ENCODE data around the gene RUVBL2.

DNA sequence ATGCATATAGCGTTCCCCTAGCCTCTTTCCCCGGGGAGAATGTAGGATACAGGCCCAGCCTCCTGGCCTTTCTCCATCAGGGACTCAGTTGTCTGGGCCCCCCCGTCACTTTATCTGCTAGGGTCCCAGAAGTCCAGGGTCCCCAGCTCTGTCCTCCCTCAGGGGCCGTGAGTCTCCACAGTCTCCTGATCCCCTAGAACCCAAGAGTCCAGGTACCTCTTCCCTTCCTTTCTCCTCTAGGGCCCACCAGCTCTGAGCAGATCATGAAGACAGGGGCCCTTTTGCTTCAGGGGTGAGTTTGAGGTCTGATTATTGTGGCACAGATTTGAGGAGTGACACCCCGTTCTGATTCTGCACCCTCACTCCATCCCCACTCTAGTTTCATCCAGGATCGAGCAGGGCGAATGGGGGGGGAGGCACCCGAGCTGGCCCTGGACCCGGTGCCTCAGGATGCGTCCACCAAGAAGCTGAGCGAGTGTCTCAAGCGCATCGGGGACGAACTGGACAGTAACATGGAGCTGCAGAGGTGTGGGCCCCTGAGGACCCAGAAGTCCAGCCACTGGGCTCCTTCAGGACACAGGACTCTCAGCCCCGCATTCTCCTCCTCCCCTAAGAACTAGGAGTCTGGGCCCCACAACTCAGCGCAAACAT, 38.3 kb upstream of the RUVBL2 start:
- TF ChIP-seq POLR2AphosphoS5 (IDR thresholded peaks at IDR 0.05; ENCODE audit: low read depth, low read length) (no peak), FOXP2 (optimal IDR thresholded peaks at IDR 0.05; ENCODE audit: borderline replicate concordance, extremely low read depth, extremely low read length, insufficient read depth) (no peak), SIN3A (IDR thresholded peaks at IDR 0.05; ENCODE audit: borderline replicate concordance, insufficient read depth, low read length) (no peak)
- TF ChIP-seq, protein P1, sequence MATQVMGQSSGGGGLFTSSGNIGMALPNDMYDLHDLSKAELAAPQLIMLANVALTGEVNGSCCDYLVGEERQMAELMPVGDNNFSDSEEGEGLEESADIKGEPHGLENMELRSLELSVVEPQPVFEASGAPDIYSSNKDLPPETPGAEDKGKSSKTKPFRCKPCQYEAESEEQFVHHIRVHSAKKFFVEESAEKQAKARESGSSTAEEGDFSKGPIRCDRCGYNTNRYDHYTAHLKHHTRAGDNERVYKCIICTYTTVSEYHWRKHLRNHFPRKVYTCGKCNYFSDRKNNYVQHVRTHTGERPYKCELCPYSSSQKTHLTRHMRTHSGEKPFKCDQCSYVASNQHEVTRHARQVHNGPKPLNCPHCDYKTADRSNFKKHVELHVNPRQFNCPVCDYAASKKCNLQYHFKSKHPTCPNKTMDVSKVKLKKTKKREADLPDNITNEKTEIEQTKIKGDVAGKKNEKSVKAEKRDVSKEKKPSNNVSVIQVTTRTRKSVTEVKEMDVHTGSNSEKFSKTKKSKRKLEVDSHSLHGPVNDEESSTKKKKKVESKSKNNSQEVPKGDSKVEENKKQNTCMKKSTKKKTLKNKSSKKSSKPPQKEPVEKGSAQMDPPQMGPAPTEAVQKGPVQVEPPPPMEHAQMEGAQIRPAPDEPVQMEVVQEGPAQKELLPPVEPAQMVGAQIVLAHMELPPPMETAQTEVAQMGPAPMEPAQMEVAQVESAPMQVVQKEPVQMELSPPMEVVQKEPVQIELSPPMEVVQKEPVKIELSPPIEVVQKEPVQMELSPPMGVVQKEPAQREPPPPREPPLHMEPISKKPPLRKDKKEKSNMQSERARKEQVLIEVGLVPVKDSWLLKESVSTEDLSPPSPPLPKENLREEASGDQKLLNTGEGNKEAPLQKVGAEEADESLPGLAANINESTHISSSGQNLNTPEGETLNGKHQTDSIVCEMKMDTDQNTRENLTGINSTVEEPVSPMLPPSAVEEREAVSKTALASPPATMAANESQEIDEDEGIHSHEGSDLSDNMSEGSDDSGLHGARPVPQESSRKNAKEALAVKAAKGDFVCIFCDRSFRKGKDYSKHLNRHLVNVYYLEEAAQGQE (IDR thresholded peaks at IDR 0.05; ENCODE audit: insufficient read depth in 1 of 2, low read depth in 2 of 2, low read length in 2 of 2) = no peak

All from PFSK-1 (cell line).